Mucosa of descending colon (tissue), 3 donors: ENCODE results near the gene KCNC3. TPM values are rescaled to one million over a fixed set of nuclear protein-coding genes. Genes with fewer than 3 reads are reported as not detected.

Source experiments
- ATAC-seq: fragments of 200-7000 bp; cut with Tn5 transposase; one replicate; pipeline ENCODE4 v1.9.1; 2020; ENCODE audit warnings: mild to moderate bottlenecking, moderate library complexity
- DNase-seq, 3 donors: peaks; one replicate each; pipeline ENCODE4 v3.0.0-alpha.2; 2020
- H3K36me3 ChIP-seq: fragments of 200-600 bp; one replicate; pipeline ENCODE4 v1.8.0; 2021; ENCODE audit warnings: low read depth, mild to moderate bottlenecking
- H3K4me1 ChIP-seq: fragments of 200-600 bp; one replicate; pipeline ENCODE4 v1.8.0; 2021; ENCODE audit warnings: low read depth, mild to moderate bottlenecking
- H3K4me3 ChIP-seq: fragments of 200-600 bp; one replicate; pipeline ENCODE4 v1.8.0; 2021; ENCODE audit warnings: mild to moderate bottlenecking
- H3K9me3 ChIP-seq: fragments of 200-600 bp; one replicate; pipeline ENCODE4 v1.8.0; 2021; ENCODE audit warnings: mild to moderate bottlenecking
- CTCF ChIP-seq: fragments of 200-600 bp; IDR thresholded peaks from one replicate; pipeline ENCODE4 v1.8.0; 2022; ENCODE audit warnings: antibody characterized with exemption, mild to moderate bottlenecking
- intact Hi-C, 2 donors: fragments of 100-400 bp; cut with DNase I in 1 of 2; cut with micrococcal nuclease in 1 of 2; formaldehyde crosslinking; loops; one replicate each; pipeline versions ENCODE4 v1.11.0 to v1.11.1; 2022; cut with DNase I, micrococcal nuclease
- total RNA-seq, 3 donors: library from RNA; stranded (reverse); fragmentation: NEBNext Ultra II Directional in 2 of 3; extraction: Animal tissue kit (Norgen Biotek cat#: 25700) in 2 of 3; gene quantifications; one replicate each; pipeline versions ENCODE4 v1.2.1 to v1.2.4, GENCODE V29; 2021 to 2023
- donor health status: DM: no; HTN: no; CAD: no; lungs with moderate emphysema.
- donor health status: DM: no; HTN: no; CAD: no.
- donor health status: DM: no; HTN: yes; CAD: no.

KCNC3 gene
- total RNA-seq, 3 donors from 2014 or later: 0.49 to 1.5 (median 1.1) TPM

DNA sequence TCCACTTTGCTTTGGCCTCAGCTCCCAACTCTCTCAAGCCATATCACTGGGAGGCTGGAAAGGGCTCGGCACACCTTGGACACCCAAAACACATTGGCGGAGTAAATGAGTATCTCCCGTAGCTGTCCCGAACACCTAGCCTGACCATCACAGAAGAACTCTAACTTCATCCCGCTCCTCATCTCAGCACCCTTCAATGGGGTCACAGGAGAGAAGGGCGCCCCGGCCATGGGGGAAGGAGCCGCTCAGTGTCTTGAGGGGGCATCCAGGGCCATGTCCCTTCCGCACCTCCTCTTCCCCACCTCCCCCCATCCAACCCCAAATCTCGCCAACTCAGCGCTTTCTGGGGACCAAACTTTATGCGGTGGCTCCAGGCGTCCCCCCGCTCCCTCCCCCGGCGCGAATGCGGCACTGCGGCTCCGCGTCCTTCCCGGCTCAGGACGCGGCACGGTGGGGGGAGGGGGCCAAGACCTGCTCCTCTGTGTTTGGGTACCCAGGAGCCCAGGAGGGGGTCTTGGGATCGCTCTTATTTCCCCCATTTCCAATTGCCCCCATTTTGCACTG is 3.0 kb downstream of the KCNC3 start:
- no peak for ATAC-seq
- no peaks in the 10 kb centered on the region for H3K9me3 ChIP-seq
- intact Hi-C loops: no loop called here
- DNase-seq: peak in 1 of 3 donors; percentile 45
- H3K4me1 ChIP-seq: peaks cover 5% of the 10 kb centered on the region
- no peak for TF ChIP-seq CTCF
- H3K4me3 ChIP-seq: no peak overlapping the region
- H3K36me3 ChIP-seq: no peaks in the 10 kb centered on the region

DNA sequence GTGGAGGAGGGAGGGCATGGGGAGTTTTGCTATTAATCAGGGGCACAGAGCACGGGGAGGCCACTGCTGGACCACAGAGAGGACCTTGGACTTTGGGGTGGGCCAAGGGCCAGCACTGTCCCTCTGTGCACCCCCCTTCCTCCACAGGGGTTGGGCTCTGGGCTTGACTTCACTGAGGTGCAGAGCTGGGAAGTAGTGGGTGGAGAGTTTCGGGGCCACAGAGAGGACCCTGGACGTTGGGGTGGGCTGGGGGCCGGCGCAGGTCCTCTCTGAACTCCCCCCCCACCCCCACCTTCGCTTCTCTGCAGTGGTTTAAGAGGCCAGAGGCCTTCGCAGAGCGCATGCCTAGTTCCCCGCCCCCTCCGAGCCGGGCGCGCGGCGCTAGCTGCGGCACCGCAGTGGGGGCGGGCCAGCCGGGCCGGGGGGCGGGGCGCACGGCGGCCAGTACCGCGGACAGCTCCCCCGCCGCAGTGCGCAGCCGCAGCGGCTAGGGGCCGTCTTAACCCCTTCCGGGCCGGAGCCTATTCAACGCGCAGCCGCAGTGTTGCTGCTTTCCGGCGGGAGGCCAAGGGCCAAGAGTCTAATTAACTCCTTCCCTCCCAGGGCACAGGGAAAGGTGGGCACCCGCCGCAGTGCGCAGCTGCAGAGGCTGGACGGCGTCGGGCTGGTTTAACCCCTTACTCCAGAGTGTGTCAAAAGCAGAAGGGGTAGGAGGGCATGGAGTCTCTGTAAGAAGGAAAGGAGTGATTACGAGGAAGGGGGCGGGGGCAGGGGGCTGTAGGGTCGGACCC is 3.7 kb downstream of the KCNC3 start:
- Histone ChIP-seq H3K9me3 (no peaks in the 10 kb centered on the region), H3K36me3 (no peaks in the 10 kb centered on the region), H3K4me3 (no peak overlapping the region), H3K4me1 (peaks cover 5% of the 10 kb centered on the region)
- no peak for TF ChIP-seq CTCF
- intact Hi-C loops: no loop called here
- DNase-seq: peak; percentile 71 to 84 (median 74)
- ATAC-seq: peak; percentile 61

DNA sequence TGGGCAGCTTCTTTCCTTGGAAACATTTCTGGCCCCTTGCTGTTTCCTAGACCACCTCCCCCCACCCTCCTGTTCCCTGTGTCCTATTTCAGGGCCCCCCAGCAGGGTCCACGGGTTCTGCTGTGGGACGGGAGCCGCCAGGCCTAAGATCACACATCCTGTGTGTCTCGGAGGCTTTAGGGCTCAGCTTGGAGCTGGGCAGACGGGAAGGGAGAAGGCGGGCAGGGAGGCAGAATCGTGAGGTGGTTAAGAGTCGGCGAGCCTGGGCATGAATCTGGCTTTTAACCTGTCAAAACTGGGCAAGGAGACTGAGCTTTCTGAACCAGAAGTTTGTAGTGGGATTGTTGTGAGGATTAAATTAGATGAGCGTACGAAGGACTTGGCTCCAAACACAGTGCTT is 4.8 kb downstream of the KCNC3 start:
- Histone ChIP-seq H3K36me3 (no peaks in the 10 kb centered on the region), H3K9me3 (no peaks in the 10 kb centered on the region), H3K4me3 (no peak overlapping the region), H3K4me1 (no peaks in the 10 kb centered on the region)
- peak in 1 of 3 donors; percentile 34 for DNase-seq
- intact Hi-C loops: no loop called here
- no peak for ATAC-seq
- TF ChIP-seq CTCF: no peak

GRCh38 chr19:50323782-50324133 is 5.4 kb downstream of the KCNC3 start:
- intact Hi-C loops: no loop called here
- ATAC-seq (no peak), DNase-seq (no peak)

More at GRCh38 chr19:50323782-50324133, 5.4 kb downstream of the KCNC3 start:
- no peak for TF ChIP-seq CTCF
- Histone ChIP-seq H3K4me1 (no peaks in the 10 kb centered on the region), H3K36me3 (no peaks in the 10 kb centered on the region), H3K4me3 (no peak overlapping the region), H3K9me3 (no peaks in the 10 kb centered on the region)
